Thyroid gland (tissue), 4 donors: ENCODE data around the gene CDC42SE1.

ENCODE experiments used
- POLR2A ChIP-seq, 2 donors: fragments of 450-650 bp; IDR thresholded peaks; one replicate each; pipeline ENCODE4 v1.6.1; 2017; ENCODE audit warnings: antibody characterized with exemption in 2 of 2, mild to moderate bottlenecking in 2 of 2, moderate library complexity in 1 of 2
- TF ChIP-seq, protein P1 (sequence below), 6 experiments: fragments of 200-600 bp in 3 of 6; fragments of 450-650 bp in 3 of 6; sonication (generic) in 3 of 6; IDR thresholded peaks; one replicate each; pipeline ENCODE4 v1.5.1; 2016 to 2019; ENCODE audit warnings: antibody characterized with exemption in 6 of 6, mild to moderate bottlenecking in 2 of 6, inconsistent platforms in 1 of 6, moderate library complexity in 1 of 6

DNA sequence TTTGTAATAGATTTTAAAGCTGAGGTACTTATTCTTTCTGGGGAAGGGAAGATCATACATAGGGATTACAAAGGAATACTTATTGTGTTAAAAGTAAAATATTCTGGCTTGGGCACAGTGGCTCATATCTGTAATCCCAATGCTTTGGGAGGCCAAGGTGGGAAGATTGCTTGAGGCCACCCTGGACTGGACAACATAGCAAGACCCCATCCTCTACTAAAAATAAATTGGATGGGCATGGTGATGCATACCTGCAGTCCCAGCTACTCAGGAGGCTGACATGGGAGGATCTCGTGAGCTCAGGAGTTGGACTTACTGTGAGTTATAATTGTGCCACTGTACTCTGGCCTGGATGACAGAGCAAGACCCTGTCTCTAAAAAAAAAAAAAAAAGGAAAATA is 38.7 kb upstream of the CDC42SE1 start:
- TF ChIP-seq, protein P1, sequence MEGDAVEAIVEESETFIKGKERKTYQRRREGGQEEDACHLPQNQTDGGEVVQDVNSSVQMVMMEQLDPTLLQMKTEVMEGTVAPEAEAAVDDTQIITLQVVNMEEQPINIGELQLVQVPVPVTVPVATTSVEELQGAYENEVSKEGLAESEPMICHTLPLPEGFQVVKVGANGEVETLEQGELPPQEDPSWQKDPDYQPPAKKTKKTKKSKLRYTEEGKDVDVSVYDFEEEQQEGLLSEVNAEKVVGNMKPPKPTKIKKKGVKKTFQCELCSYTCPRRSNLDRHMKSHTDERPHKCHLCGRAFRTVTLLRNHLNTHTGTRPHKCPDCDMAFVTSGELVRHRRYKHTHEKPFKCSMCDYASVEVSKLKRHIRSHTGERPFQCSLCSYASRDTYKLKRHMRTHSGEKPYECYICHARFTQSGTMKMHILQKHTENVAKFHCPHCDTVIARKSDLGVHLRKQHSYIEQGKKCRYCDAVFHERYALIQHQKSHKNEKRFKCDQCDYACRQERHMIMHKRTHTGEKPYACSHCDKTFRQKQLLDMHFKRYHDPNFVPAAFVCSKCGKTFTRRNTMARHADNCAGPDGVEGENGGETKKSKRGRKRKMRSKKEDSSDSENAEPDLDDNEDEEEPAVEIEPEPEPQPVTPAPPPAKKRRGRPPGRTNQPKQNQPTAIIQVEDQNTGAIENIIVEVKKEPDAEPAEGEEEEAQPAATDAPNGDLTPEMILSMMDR (IDR thresholded peaks at IDR 0.05) = no peak
- TF ChIP-seq POLR2A (IDR thresholded peaks at IDR 0.05) = no peak
